GM19468 (cell line): Measurements from ENCODE around the gene MAP4.
"Not testable (repeated sequence)": the region's sequence is repeated elsewhere in the genome, so short reads cannot be mapped to it uniquely, and the experiment has no call there.

Experiments
- ATAC-seq: cut with Tn5 transposase; IDR thresholded peaks from one replicate; pipeline ENCODE4 v1.9.1; 2021; ENCODE audit warnings: mild to moderate bottlenecking, moderate library complexity, moderate number of reproducible peaks; ENCODE audit not compliant: unreplicated experiment; ENCODE audit errors: extremely low read depth

MAP4 gene

GRCh38 chr3:48015431-48016180, 610 bp downstream of the MAP4 start:
- no peak for ATAC-seq

GRCh38 chr3:48014358-48014757, 1.9 kb downstream of the MAP4 start:
- ATAC-seq = no peak

- no peak for ATAC-seq
Measured at GRCh38 chr3:48013288-48013980, 2.8 kb downstream of the MAP4 start.

GRCh38 chr3:48012659-48013058, 3.6 kb downstream of the MAP4 start:
- ATAC-seq = no peak

GRCh38 chr3:48008066-48008465, 8.2 kb downstream of the MAP4 start:
- ATAC-seq = not testable (repeated sequence)

GRCh38 chr3:48007361-48007760, 8.9 kb downstream of the MAP4 start:
- ATAC-seq = not testable (repeated sequence)

GRCh38 chr3:48006794-48007193, 9.4 kb downstream of the MAP4 start:
- not testable (repeated sequence) for ATAC-seq

GRCh38 chr3:48004694-48005093, 11.5 kb downstream of the MAP4 start:
- no peak for ATAC-seq

- ATAC-seq = no peak
Measured at GRCh38 chr3:48002787-48003186, 13.4 kb downstream of the MAP4 start.

- no peak for ATAC-seq
Measured at GRCh38 chr3:48001991-48002390, 14.2 kb downstream of the MAP4 start.

- no peak for ATAC-seq
Measured at GRCh38 chr3:48000212-48000611, 16.0 kb downstream of the MAP4 start.

- ATAC-seq = no peak
Measured at GRCh38 chr3:47996440-47996839, 19.8 kb downstream of the MAP4 start.

GRCh38 chr3:47994180-47994579, 22.0 kb downstream of the MAP4 start:
- ATAC-seq = no peak

- ATAC-seq = no peak
Measured at GRCh38 chr3:47991341-47991740, 24.9 kb downstream of the MAP4 start.

- ATAC-seq = no peak
Measured at GRCh38 chr3:47989981-47990440, 26.2 kb downstream of the MAP4 start.

- no peak for ATAC-seq
Measured at GRCh38 chr3:47985381-47985780, 30.8 kb downstream of the MAP4 start.

- no peak for ATAC-seq
Measured at GRCh38 chr3:47984075-47984728, 32.0 kb downstream of the MAP4 start.

GRCh38 chr3:47980795-47981194, 35.4 kb downstream of the MAP4 start:
- ATAC-seq = no peak

- ATAC-seq = no peak
Measured at GRCh38 chr3:47979070-47979469, 37.1 kb downstream of the MAP4 start.

- ATAC-seq = no peak
Measured at GRCh38 chr3:47978386-47978785, 37.8 kb downstream of the MAP4 start.

GRCh38 chr3:47976135-47976732, 40.0 kb downstream of the MAP4 start:
- no peak for ATAC-seq
